IMR-90 (cell line): Measurements from ENCODE around the gene EML1. TPM values are rescaled to one million over a fixed set of nuclear protein-coding genes. Genes with fewer than 3 reads are reported as not detected.
A peak's percentile ranks its signal among the peaks of the same experiment; 100 is the strongest.

Experiments used
- CEBPB ChIP-seq: IDR thresholded peaks from 2 replicates; pipeline ENCODE4 v1.6.1; 2012; ENCODE audit warnings: low read depth, low read length, improper control_type of control experiment
- NFE2L2 ChIP-seq: fragments of 150-350 bp; IDR thresholded peaks from 2 replicates; pipeline ENCODE4 v1.6.1; 2016; ENCODE audit warnings: low read depth, mild to moderate bottlenecking, low read length
- SMC3 ChIP-seq: fragments of 150-350 bp; IDR thresholded peaks from 2 replicates; pipeline ENCODE4 v1.6.1; 2016; ENCODE audit warnings: low read depth, mild to moderate bottlenecking, antibody characterized with exemption, low read length, moderate library complexity
- polyA plus RNA-seq, 3 experiments: library from polyadenylated mRNA; depleted of rRNA; stranded (reverse); fragments of >200 nt; gene quantifications; 2 replicates each; pipeline ENCODE4 v1.2.3, GENCODE V29; 2012; ENCODE audit warnings: low replicate concordance in 1 of 3
- total RNA-seq: library from RNA; depleted of rRNA; stranded (reverse); fragments of >200 nt; gene quantifications from 2 replicates; pipeline ENCODE4 v1.2.3, GENCODE V29; 2012

EML1 gene
- total and polyA plus RNA-seq, 2 of the 4 experiments (the other 2 are of a cell fraction), result 14.0 to 42.3 TPM

- TF ChIP-seq CEBPB (peak; percentile 7; the same call in 1 of the 2 replicates), NFE2L2 (no peak), SMC3 (no peak)
Observed at GRCh38 chr14:99751539-99752485, 41.4 kb upstream of the EML1 start (continued).
